GM19035 (cell line): ENCODE measurements around the gene PRG2.
A peak's percentile ranks its signal among the peaks of the same experiment; 100 is the strongest.

Experiments used
- ATAC-seq: cut with Tn5 transposase; IDR thresholded peaks from one replicate; pipeline ENCODE4 v1.9.1; 2021; ENCODE audit not compliant: unreplicated experiment

The PRG2 gene, protein sequence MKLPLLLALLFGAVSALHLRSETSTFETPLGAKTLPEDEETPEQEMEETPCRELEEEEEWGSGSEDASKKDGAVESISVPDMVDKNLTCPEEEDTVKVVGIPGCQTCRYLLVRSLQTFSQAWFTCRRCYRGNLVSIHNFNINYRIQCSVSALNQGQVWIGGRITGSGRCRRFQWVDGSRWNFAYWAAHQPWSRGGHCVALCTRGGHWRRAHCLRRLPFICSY

DNA sequence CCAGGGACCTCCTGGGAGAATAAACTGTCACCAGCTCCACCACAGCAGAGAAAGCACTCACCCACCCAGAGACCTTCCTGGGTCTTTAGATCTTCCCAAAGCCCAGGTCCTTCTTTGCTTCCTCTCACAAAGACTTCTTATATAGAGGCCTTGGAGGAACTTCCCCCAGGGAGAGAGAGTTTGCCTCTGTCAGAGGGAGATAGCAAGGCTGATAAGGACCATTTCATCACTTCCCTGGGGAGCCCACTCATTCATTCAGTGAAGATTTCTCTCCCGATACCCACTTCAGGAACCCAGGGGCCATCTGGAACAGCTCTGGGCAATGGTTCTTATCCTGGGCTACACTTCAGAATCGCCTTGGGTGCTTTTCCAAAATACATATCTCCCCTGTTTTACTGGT, at the start of gene PRG2:
TSS of gene PRG2 (minus strand) at position 116 of the 400 bp plus-strand sequence. CDS start 706 bp downstream, outside the sequence.
- no peak for ATAC-seq

DNA sequence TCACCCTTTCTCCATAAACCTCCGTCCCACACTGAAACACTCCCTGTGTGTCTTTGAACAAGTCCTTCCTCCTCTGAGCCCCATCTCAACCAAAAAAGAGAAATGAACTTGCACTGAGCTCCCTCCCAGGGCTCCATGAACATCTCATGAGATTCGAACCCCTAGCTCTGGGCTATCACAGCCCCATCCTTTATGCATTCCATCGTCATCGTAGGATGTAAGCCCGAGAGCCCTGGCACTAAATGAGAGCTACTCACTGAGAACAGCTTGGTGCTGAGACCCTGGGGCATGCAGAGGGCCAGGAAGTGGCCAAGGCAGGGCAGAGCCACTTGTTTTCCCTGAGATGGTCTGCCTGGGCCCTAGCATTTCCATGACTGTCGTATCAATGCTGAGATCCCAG, 49.3 kb upstream of the PRG2 start:
- no peak for ATAC-seq

DNA sequence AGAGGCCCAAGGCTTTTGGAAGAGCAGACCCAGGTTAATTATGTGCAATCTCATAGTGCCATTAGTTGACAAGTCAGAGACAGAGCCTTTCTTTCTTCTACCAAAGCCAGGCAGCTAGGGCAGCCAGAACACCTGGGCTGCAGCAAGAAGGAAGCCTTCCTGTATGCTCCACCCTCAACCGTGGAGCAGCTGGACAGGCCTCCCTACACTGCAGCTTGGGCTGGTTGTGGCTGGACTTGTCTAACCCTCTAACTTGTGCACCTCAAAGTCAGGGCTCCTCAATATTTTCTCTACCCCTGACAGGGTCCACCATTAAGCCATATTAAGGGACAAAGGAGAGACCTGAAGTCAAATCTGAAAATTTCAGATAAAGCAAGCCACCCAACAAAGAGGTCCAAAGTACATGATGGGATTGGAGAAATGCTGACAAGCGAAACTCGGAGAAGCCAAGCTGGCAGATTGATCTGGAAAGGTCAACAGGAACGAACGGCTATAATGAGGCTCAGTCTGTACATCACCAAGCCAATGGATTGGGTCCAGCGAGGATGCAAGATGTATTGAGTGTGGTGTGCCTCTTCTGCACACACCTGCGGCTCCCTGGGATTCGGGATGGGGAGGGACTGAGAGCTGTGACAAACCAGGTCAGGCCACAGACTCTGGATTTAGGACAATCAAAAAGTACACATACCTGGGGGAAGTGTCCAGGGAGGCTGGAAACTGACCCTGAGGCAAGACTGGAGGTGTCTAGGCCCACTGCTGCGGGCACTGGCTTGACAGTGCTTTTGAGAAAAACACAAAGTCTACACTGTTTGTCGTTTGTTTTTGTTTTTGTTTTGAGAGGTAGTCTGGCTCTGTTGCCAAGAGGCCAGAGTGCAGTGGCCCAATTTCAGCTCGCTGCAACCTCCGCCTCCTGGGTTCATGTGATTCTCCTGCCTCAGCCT, 48.2 kb upstream of the PRG2 start:
- ATAC-seq, result no peak

DNA sequence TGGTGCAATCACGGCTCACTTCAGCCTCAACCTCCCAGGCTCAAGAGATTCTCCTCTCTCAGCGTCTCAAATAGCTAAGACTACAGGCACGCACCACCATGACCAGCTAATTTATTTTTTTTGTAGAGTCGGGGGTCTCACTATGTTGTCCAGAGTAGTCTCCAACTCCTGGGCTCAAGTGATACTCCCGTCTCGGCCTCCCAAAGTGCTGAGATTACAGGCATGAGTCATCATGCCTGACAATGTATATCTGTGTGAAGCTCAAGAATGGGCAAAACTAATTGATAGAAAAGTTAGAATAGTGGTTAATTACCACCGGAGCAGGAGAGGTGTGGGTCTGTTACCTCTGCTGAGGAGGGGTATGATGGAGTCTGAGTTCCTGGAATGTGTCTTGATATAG, 45.6 kb upstream of the PRG2 start:
- ATAC-seq, result no peak

DNA sequence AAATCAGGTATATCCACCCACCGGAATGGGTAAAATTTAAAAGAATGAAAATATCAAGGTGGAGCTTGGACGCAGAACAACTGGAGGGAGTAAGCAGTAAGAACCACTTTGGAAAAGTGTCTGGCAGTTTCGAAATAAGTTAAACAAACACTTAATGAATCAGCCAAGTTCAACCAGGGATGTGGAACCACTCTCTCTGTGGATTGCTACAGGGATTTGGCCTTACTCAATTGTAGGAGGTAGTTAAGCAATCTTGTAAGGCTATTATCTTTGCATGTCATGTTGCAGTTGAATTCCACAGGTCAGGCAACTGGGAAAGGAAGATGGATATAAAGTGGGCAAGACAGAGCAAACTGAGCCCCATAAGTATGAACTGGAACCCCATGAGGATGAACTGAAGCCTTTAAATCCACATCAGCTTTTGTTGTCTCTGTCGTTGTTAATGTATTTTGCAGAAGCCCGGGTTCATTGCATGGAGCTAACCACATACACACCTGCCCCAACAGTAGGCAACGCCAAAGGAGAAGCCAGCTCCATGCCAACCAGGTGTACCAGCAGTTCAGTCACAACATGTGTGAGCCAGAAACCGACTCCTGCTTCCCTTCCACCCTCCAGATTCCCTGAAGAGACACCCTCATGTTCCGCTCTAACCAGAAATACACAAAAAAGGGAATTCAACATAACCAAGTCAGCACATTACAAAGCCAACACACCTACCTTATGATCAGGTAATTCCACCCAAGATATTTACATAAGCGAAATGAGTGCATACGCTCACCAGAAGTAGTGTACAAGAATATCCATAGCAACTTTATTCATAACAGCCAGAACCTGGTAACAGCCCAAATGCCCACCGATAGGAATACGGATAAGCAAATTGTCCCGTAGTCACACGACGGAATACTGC, 44.4 kb upstream of the PRG2 start:
- ATAC-seq, result no peak

DNA sequence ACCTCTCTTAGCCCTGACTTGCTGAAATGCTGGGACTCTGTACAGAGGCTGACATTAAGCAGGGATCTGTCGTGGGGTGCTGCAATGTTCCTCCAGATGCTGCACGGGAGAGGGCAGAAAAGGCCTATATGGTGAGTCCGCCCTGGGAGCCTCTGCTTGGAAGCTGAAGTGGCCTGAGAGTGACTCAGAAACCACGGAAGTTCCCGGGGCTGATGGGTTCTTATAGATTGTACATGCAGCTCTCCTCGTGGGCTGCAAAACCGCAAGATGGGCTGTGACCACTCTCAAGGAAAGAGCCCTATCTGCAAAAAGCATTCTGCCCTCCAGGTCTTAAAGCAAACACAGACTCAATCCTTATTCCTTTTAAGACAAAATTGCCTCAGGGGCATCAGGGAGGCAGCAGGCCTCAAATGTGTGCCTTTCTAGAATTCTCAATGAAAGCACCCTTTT, 42.3 kb upstream of the PRG2 start:
- no peak for ATAC-seq

DNA sequence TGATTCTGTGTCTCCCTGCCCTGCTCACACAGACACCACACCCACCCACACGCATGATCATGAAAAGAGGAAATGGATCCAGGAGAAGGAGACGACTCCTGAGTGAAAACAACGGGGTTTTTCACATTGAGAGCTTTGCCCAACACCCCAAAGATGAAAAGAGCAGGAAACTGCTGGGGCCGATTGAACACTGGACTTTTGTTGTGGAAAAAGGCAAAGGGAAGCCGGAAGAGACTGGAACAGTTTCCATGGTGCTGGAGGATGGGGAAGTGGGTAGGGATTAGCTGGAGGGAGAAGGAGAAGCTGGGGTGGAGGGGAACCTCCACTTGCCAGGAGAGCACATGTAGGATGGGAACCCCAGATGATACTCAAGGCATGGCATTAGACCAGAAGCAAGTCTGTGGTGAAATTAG, 41.7 kb upstream of the PRG2 start:
- ATAC-seq, result no peak

DNA sequence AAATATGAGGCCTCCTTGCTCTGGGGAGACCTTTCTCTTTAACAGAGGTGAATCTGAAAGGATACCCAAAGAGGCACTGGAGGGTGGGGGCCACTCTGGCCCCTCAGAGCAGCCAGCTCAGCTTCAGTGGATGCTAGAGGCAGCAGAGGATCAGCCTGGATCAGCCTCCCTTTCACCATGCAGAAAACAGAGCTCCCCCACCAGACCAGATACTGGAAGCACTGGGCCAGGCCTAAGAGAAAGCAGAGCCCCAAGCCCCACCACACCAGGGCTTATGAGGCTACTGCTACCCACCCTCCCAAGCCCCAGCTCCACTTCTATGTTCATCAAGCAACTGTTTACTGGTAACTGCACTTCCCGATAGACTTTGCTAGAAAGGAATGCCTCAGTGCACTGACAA, 40.5 kb upstream of the PRG2 start:
- no peak for ATAC-seq

DNA sequence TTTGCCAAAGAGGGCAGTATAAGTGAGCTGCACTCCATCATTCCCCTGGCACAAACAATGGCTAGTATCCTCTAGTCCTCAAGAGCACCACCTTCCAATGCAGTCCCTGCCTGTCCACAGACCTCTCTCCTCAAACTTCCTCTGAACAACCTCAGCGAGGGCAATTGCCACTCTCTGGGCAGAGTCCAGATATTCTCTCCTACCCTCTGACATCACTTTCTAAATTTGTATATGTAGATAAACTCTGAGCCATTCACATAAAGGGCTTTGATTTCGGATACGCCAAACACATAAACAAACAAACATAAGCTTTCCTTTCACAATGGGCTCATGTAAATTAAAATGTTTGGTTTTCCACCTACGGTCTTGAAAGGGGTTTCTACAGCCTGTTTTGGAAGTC, 39.5 kb upstream of the PRG2 start:
- ATAC-seq, result no peak

DNA sequence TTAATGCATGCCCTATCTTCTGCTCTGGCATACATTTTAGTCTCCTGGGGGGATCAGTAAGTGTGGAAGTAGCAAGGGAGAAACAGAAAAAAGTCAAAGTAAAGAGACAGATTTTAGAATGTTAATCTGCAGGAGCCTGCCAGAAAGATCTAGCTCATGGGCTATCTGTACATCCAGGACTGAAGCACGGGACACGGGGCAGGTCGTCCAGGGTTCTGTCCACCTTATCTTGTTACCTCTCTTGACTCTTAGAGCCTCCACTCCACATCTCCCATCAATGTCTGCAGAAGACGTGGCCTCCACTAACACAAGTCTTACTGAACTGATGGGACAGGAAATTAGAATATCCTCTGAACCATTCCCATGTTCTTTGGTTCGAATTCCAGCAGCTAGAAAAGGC, 38.2 kb upstream of the PRG2 start:
- no peak for ATAC-seq

DNA sequence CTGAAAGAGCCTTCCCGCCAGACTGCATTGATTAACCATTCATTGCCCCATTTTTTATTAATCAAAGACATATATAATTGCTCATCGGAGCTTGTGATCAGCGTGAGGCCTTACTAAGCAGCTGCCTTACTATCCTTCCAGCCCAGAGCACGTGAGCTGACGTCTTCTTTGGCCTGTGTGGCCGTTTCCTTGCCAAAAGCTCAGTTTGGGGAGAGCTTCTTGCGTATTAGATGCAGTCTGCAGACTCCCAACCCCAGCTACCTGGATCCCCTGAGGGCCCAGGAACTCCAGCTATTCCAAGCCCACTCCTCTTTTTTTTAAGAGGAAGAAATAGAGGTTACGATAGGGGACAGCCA, 37.3 kb upstream of the PRG2 start:
- no peak for ATAC-seq

DNA sequence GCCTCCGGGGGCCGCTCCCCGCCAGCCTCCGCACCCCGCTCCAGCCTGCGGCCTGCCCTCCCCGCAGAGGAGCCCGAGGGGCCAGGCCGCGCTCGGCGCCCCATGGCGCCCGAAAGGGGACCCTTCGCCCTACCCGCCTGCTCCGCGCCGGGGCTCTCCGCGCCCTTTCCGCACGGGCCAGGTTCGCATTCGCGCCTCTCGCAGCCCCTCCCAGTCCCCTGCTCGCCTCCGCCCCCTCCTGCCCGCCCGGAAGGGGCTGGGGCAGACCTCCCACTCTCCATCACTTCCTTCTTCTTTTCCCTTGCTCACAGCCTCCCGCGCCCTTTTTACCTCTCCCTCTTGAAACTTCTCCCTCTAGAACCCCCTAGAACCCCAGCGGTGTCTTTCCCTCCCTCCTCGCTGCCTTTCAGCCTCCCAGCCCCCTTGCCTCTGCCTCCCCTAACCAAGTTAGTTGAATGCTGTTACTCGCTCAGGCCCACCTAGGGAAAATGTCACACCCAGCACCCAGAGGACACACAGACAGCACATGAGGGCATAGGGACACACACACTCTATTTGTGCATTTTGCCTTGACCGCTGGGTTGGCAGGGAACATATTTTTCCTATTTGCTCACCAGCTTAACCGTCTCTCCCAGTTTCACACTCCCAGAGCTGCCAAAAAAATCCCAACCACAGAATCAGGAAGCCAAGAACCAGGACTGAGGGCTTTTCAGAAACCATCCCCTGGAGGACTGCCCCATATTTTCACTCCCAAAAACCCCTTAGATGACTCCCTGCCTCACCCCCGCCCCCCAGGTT, 36.7 kb upstream of the PRG2 start, which contains the start of gene SLC43A3:
TSS of gene SLC43A3 (minus strand) at position 193 of the 798 bp plus-strand sequence. CDS start 949 bp downstream, outside the sequence.
- peak; percentile 57 for ATAC-seq

DNA sequence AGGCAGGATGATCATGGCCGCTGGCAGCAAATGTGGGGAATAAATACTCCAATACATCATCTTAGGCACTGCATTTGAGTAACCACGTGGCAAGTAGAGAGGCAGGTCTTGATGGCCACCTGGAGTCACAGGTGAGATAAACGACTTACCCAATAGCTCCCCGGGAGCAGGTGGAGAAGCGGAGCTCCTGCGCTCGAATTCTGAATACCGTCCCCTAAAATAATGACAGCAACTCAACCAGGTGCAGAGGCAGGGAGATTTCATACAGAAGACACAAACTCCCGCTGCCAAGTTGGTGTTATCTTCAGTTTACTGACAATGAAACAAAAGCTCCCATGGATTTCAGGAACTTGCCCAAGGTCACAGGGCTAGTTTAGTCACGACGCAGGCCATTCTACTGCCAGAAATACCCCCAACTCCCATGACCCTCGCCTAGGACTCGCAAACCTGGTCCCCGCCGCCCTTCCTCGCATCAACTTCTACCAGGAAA, 36.0 kb upstream of the PRG2 start:
- ATAC-seq, result no peak

DNA sequence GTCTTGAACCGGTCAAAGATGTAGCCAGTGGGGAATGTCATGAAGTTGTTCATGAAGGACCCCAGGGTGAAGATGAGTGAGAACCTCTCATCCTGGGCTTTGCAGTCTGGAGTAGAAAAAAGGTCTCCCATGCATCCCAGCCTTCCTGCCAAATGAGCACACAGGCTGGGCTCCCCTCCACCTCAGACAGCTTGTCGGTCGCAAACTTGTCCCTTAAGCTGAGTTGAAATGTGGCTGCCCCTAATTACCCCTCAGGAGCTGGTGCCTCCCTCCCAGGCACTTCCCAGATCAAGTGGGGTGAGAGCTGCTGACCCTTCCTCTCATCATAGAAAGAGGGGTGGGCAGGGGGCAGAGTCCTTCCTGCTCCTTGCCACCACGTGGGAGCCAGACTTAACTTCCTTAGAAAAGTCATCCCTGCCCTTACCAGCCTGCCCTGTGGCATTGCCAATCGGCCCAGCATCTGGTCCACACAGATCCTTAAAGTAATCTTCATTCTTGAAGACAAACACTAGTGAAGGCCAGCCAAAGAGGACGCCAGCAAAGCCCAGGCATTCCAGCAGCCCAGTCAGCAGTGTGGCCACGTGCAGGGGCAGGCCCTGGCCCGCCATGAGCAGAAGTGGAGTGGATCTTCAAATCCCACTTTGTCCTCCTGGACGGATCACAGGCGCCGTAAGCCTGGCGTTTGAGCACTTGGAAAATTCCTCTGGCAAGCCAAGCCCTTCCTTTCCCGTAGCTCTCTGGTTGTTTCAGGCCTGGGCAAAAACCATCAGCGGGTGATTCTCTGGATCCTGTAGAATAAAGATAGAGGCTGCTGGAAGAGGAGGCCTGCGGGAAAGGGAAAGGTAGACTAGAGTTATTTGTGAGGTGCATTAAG, 35.4 kb upstream of the PRG2 start:
- no peak for ATAC-seq

DNA sequence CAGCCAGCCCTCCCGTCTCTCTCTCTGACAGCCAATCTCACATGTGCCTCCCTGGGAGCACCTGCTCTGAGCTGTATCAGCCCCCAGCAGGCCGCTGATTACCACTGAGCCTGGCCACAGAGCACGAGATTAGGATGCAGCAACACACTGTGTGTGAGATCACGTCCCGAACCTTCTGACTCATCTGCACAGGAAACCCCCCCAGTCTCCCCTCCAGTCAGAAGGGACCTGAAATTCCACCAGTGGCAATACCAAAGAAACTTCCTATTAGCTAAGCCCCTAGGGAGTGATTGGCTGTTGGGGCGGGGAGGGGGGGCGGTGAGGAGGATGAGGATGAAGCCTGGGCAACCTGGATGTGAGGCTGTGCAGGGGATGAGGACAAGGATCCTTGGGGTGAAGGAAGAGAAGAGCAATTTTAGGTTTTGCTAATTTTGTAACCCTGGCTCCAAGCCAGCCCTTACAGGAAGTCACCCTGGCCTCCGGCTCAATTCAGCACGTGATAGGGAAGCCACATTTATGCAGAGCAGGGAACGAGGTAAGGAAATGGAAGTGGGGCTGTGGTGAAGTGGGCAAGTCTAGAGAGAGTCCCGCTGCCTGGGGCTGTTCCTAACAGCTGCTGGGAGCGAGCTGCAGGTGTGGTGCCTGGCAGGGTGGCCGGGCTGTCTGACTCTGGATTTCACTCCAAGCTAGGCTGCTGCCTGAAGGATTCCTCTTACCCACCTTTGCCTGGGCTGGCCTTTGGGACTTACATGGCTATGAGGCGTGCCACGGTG, 34.5 kb upstream of the PRG2 start:
- peak; percentile 90 for ATAC-seq

DNA sequence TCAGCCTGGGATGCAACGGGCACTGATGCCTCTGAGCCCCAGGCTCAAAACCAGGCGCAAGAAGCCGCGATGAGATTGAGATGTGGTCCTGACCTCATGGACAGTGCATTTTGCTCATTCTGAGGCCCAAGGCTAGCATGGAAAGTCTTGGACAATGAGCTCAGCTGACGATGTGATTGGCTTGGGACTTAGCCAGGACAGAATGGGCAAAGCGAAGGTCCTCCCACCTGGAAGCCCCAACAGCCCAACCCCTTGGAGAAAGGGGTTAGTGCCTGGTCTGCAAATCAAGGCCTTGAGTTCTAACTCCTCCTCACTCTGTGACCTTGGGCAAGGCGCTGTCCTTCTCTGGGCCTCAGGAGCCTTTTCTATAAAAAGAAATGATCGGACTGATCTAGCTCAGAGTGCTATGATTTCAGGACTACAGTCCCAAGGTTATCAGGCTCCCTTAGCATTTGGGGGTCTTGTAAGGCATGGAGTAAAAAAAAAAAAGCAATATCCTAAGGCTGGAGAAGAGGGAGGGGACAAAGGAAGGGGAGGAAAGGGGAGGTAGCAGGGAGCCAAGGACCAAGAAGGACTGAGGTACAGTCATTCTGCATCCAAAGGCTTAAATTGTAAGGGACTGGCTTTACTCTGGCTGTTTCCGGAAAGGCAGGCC, 33.8 kb upstream of the PRG2 start:
- no peak for ATAC-seq

DNA sequence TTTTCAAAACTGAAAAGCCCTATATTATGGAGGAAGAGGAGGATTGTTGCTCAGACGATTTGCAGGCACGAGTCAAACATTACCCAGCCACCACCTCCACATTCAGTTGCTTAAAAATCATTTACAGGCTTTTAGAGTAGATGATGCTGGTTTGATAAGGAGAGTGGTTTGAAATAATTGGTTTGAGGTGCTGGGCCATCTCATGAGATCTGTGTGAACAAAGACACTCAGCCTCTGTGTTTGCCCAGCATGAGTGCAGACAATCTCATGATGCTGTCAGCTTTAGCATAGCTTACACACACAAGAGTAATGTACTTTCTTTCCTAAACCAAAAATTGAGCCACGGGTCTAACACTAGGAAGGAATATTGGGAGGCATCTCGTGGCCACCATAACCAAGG, 32.2 kb upstream of the PRG2 start:
- ATAC-seq, result no peak

DNA sequence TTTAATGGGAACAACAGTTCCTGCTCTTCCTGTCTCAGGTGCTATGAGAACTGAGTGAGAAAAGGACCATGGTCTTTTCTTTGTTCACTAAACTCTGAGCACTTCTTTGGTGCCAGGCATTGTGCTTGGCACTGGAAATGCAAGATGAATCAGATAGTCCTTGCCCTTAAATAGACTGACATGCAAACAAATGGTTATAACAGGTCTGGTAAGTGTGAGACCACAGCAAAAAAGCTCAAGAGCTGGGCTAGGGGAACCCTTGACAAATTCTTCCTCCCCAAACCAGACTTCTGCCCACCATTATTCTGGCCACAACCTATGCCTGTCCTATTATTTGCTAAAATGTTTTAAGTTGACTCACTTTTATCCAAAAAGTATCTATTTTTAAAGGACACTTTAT, 31.4 kb upstream of the PRG2 start:
- no peak for ATAC-seq
